ENCODE results near the gene PCNT. TPM values are rescaled to one million over a fixed set of nuclear protein-coding genes. Genes with fewer than 3 reads are reported as not detected.
A peak's percentile ranks its signal among the peaks of the same experiment; 100 is the strongest.

Gene PCNT
- total RNA-seq, 2 donors from 2014 or later: 52.8 to 63.4 TPM

DNA sequence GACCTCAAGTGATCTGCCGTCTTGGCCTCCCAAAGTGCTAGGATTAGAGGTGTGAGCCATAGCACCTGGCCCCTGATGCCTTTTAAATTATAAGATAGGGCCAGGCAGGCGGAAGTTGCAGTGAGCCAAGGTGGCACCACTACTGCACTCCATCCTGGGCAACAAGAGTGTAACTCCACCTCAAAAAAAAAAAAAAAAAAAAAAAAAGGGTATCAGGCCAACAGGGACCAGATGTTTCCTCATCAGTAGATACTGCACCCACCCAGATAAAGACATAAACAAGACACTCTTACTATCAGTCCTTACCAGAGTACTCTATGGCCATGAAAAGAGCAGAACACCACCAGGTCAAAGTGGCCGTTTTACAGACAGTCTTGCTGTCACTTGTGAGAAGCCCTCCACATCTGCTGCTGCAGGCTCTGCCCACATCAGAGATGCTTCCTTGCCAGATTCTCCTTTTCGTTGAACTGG lies 3.6 kb upstream of the PCNT start:
- peaks cover 24 to 25% of the 10 kb centered on the region in 2 donors for H3K36me3 Mint-ChIP-seq
- ATAC-seq: no peak
- H3K27ac Mint-ChIP-seq: no peak overlapping the region

DNA sequence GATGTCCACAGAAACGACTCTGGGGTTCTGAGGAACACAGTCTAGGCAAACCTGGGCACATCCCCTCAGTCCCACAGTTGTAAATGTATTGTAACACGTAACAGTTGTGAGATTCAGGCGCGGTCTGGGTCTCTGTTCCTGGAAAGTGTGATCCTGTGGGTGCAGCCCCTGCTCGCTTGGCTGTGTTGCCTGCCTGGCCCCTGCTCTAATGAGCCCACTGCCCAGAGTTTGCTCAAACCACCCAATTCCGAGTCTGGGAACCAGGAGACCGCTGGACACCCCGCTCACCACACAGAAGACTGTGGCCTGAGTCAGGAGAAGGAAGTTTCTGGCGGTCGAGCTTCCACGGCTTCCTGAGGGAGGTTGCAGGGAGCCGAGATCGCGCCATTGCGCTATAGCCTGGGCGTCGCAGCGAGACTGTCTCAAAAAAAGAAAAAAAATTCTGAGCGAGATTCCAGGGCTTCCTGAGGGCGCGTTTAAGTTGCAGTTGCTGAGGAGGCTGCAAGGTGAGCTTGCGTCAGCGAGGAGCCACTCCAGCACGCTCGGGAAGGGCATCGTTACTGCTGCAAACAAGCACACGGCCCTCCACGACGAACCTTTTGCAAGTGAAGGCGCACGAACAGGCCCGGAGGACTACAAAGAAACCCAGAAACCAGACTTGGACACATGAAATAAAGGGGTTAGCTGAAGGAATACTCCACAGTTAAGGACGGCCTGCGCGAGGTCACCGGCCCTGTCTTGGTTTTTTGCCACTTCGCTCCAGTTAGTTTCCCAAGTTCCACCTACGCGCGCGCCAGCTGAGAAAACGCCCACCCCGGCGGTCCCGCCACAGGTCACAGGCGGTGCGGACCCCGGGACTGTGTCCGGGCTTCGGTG lies 1.4 kb upstream of the PCNT start:
- peaks cover 34 to 36% of the 10 kb centered on the region in 2 donors for H3K36me3 Mint-ChIP-seq
- peak; percentile 34 to 62 for DNase-seq (ENCODE audit: low spot score in 2 of 2)
- H3K27ac Mint-ChIP-seq: peak overlapping the region; percentile 96 to 97
- H3K9me3 Mint-ChIP-seq: no peaks in the 10 kb centered on the region
- no peak for ATAC-seq

More for the DNA sequence above, 3.6 kb upstream of the PCNT start:
- no peaks in the 10 kb centered on the region for H3K9me3 Mint-ChIP-seq
- DNase-seq (ENCODE audit: low spot score in 2 of 2): no peak

DNA sequence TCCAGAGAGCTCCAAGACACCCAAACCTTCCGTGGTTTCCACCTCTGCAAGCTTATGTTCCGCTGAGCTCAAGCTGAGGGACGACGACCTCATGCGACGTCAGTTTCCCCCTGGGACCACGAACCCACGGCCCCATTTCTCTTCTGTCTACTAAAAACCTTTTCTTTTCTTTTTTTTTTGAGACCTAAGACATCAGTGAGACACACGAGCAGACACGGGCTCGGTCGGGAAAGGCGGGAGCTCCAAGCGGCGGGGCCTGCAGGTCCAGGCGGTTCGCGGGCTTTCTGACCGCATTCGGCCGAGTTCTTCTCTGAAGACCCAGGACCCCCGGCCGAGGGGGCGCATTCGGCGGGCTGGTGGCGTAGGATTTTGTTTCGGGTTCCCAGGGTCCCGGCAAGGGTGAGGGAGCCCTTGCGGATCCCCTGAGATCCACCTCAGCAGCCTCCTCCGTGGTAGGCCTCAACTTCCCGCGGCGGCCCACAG lies 688 bp upstream of the PCNT start:
- ATAC-seq: no peak
- DNase-seq (ENCODE audit: low spot score in 2 of 2): no peak
- H3K9me3 Mint-ChIP-seq: no peaks in the 10 kb centered on the region

DNA sequence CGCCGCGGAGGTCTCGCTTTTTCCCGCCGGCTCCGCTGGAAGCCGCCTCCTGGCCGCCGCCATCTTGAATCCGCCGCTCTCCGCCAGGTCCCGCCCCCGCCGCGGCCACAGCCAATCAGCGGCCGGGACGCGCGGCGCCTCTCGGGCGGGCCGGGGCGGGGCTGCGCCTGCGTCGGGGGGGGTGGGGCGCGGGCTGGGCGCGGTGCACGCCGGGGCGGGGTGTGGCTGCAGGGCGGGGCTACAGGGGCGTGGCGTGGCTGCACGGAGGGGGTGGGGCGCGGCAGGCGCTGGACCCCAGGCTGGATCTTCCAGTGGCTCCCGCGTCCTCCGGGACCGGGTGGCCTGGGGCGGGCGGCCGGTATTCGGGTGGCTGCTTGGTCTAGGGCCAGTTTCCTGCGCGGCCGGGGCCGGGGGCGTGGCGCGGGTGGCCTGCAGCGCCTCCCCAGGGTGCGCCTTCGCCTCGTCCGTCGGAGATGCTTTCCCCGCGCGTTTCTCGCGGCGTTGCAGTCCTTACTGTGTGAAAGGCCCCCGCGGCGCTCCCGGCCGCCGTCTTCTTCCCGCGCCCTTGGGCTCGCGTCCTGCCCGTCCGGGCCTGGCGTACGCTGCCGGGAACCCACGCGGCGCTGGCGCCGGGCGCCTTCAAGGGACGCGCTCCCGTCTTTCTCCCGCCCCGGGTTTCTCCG lies 575 bp downstream of the PCNT start:
- Mint-ChIP-seq H3K27ac (peak overlapping the region in 1 of 2 donors; percentile 96), H3K9me3 (no peaks in the 10 kb centered on the region), H3K36me3 (peaks cover 35 to 37% of the 10 kb centered on the region in 2 donors)
- peak; percentile 89 to 90 for DNase-seq (ENCODE audit: low spot score in 2 of 2)
- peak; percentile 75 to 81 for ATAC-seq

More for the DNA sequence above, 688 bp upstream of the PCNT start:
- Mint-ChIP-seq H3K27ac (peak overlapping the region; percentile 96 to 97), H3K36me3 (peaks cover 35 to 37% of the 10 kb centered on the region in 2 donors)

DNA sequence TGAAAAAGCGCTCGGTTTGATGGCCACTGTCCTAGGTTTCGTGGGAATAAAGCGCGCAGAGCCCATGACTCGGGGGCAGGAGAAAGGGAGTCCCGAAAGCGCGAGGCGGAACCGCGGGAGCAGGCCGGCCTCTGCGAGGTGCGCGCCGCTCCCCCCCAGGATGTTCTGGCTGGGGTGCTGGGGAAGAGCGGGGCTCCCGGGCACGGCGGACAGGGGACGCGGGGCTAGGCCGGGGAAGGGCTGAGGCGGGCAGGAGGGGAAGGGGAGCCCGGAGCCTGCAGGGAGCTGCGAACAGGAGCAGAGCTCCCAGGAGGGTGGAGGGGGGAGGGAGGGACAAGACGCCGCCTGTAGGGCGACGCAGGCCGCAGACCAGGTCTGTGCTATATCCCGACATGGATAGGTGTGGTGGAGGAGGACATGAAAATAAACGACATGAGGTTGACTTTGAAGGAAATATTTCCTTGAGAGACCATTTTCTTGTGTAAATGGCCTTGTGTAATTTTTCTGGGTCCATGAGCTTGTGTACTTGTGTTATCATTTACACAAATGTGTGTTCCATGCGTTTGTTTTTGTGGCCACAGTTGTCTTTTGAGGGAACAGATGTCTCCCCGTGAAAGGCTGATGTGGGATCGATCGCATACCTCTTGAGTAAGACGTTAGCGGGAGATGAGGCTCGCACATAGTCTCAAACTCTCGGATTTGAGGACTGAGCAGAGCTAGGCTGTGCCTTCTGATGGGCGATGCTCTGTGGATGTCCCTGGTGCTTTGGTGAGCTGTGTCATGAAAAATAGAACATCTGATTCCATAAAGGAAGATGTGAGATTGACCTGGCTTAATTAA lies 1.3 kb downstream of the PCNT start:
- H3K36me3 Mint-ChIP-seq: peaks cover 35 to 37% of the 10 kb centered on the region in 2 donors
- DNase-seq (ENCODE audit: low spot score in 2 of 2) (peak; percentile 53 to 73), ATAC-seq (no peak)
- peak overlapping the region; percentile 16 to 89 for H3K27ac Mint-ChIP-seq
- H3K9me3 Mint-ChIP-seq: no peaks in the 10 kb centered on the region

DNA sequence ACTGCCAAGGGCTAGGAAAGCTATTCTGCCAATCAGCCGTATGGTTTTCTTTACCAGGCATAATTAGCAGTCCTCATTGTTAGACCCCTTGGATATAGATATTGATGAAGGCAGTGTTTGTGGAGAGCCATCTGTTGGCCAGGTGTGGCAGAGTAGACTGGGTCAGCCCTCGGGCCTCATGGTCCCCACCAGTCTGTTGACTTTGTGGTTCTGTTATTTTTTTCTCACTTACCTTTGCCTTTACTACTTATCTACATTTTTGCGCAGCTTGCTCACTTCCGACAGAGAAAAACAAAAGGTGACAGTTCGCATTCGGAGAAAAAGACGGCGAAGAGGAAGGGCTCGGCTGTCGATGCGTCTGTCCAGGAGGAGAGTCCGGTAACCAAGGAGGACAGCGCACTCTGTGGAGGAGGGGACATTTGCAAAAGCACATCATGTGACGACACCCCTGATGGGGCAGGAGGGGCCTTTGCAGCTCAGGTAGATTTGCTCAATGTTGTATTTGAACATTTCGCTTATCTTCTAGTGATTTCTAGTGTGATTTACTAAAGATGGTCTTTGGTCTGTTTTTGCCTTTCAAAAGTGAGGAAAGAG lies 2.3 kb downstream of the PCNT start:
- DNase-seq (ENCODE audit: low spot score in 2 of 2): no peak
- ATAC-seq: no peak
- H3K36me3 Mint-ChIP-seq: peaks cover 33 to 35% of the 10 kb centered on the region in 2 donors
- no peaks in the 10 kb centered on the region for H3K9me3 Mint-ChIP-seq
- H3K27ac Mint-ChIP-seq: peak overlapping the region in 1 of 2 donors; percentile 20

DNA sequence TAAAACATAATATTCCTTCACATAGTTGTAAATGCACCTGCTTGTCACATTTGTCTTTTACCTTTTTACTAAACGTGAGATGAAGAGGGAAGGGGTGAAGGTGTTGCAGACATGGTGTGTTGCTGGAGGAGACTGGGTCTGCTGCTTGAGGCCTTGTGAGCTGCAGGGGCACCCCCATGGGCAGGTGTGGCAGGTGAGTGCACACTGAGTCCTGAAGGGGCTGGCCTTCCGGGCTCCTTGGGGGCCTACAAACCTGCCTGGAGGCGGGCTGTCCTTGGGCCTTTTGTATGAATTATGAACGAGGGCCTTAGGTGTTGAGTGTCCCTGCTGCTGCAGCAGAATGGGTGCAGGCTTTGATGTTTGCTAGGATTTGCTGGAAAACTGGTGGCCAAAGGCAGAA lies 3.8 kb downstream of the PCNT start:
- ATAC-seq (no peak), DNase-seq (ENCODE audit: low spot score in 2 of 2) (no peak)
- peaks cover 18 to 20% of the 10 kb centered on the region in 2 donors for H3K36me3 Mint-ChIP-seq
- H3K9me3 Mint-ChIP-seq: no peaks in the 10 kb centered on the region
- no peak overlapping the region for H3K27ac Mint-ChIP-seq

DNA sequence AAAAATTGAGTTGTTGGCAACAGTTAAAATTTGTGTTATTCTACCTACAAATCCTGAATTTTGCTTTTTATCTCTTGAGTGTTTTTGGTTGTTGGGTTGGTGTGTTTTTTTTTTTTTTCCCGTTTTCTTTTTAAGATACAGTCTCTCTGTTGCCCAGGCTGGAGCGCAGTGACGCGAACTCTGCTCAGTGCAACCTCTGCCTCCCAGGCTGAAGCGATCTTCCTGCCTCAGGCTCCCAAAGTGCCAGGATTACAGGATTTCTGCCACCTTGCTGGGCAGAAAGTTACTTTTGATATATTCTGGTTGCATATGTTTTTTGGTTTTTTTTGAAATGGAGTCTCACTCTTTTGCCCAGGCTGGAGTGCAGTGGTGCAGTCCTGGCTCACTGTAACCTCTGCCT lies 4.2 kb downstream of the PCNT start:
- no peak for ATAC-seq
- peaks cover 14 to 16% of the 10 kb centered on the region in 2 donors for H3K36me3 Mint-ChIP-seq
- no peak overlapping the region for H3K27ac Mint-ChIP-seq
- DNase-seq (ENCODE audit: low spot score in 2 of 2): no peak
- H3K9me3 Mint-ChIP-seq: no peaks in the 10 kb centered on the region

DNA sequence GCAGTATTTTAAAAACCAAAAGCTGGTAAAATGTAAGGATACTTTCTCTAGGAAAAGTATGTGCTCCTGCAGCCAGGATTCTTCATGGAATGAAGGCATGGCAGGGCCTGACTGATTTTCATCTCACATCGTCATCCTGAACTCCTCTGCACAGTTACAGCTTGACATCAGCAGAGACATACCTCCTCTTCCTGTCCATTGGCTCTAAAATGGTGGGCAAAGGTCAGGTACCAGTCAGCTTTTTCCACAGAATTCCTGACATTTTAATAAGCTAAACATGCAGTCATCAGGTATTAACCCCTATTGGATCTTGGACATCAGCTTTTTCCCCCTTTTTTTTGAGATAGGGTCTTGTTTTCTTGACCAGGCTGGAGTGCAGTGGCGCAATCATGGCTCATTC lies 5.8 kb downstream of the PCNT start:
- H3K9me3 Mint-ChIP-seq: no peaks in the 10 kb centered on the region
- H3K36me3 Mint-ChIP-seq: peaks cover 10 to 13% of the 10 kb centered on the region in 2 donors
- DNase-seq (ENCODE audit: low spot score in 2 of 2) (no peak), ATAC-seq (no peak)
- H3K27ac Mint-ChIP-seq: no peak overlapping the region

DNA sequence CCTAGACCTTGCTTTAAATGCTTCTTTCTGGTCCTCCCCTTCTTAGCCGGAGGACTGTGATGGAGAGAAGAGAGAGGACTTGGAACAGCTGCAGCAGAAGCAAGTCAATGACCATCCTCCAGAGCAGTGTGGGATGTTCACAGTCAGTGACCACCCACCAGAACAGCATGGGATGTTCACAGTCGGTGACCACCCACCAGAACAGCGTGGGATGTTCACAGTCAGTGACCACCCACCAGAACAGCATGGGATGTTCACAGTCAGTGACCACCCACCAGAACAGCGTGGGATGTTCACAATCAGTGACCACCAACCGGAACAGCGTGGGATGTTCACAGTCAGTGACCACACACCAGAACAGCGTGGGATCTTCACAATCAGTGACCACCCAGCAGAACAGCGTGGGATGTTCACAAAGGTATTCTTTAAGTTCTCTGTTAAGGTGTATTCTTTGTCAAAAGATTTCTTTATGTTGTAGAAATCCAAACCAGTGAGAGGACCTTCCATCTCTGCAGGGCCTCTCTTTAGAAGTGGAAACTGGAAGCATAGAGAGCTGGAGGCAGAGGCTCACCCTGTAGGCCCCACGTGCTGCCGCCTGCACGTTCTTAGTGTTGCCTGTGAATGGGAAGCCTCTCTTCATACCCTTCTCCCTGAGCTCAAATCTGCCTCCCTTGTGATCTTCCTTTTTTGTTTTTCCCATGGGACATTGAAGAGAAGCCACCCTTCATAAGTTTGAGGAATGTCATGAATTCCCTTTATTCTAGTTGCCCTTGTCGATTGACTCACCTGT lies 10.6 kb downstream of the PCNT start:
- ATAC-seq (no peak), DNase-seq (ENCODE audit: low spot score in 2 of 2) (no peak)
- no peaks in the 10 kb centered on the region for H3K9me3 Mint-ChIP-seq
- no peak overlapping the region for H3K27ac Mint-ChIP-seq
- H3K36me3 Mint-ChIP-seq: peaks cover 8 to 17% of the 10 kb centered on the region in 2 donors

DNA sequence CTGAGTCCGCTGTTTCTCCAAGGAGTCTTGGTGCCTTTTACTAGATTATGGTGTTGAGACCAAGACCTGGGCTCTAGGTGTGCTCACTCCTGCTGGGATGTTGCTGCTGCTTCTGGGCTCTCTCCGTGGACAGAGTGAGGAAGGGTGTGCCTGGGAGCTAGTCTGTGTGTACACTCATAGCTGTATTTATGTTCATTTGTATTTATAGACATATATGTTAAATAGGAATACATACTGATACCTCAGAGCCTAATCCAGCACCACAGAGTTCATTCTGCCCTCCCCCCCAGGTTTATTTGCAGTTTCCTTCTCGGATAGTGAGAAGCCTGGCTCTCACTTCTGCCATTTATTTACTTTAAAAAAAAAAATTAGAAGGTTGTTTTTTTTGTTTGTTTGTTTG lies 12.6 kb downstream of the PCNT start:
- DNase-seq (ENCODE audit: low spot score in 2 of 2) (no peak), ATAC-seq (no peak)
- Mint-ChIP-seq H3K36me3 (peaks cover 13 to 28% of the 10 kb centered on the region in 2 donors), H3K27ac (no peak overlapping the region), H3K9me3 (no peaks in the 10 kb centered on the region)

DNA sequence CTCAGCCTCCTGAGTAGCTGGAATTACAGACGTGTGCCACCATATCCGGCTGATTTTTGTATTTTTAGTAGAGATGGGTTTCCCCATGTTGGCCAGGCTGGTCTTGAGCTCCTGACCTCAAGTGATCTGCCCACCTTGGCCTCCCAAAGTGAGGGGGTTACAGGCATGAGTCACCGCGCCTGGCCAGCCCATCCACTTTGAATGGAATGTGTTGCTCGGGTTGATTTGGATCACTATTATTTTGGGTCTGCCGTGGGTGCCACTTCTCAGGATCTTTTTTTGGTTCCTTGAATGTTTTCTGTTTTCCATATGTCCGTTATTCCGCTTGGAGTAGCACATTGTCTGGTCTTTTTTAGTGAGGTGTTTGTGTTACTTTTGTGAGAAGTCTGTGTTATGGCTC lies 17.0 kb downstream of the PCNT start:
- no peaks in the 10 kb centered on the region for H3K9me3 Mint-ChIP-seq
- H3K27ac Mint-ChIP-seq: no peak overlapping the region
- no peak for DNase-seq (ENCODE audit: low spot score in 2 of 2)
- H3K36me3 Mint-ChIP-seq: peaks cover 13 to 28% of the 10 kb centered on the region in 2 donors
- no peak for ATAC-seq

DNA sequence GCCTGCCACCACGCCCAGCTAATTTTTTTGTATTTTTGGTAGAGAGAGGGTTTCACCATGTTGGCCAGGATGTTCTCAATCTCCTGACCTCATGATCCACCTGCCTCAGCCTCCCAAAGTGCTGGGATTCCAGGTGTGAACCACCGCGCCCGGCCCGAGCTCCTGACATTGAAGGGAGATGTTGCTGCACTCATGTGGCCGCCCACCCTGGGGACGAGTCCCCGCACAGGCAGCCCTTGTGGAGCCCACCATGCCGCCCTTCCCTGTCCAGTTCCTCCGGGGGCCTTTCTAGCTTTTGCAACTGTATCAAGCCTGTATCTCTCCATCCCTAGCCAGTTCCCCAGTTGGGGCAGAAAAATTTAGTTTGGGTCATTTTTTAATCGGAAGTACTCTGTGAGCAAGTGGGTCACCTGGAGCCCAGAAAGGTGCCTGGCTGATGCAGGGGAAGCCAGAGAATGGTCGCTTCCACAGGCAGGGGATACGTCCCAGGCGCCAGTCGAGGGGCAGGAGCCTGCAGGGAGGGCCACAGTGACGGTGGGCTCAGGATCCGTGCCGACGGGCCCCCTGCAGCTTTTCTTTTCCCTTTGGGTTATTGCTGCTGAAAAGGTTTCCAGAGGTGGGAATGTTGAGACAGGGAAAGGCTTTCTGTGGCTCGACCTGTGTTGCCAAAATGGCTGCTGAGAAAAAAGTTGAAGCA lies 20.4 kb downstream of the PCNT start:
- Mint-ChIP-seq H3K36me3 (peaks cover 7 to 14% of the 10 kb centered on the region in 2 donors), H3K27ac (no peak overlapping the region), H3K9me3 (no peaks in the 10 kb centered on the region)
- no peak for ATAC-seq
- no peak for DNase-seq (ENCODE audit: low spot score in 2 of 2)

DNA sequence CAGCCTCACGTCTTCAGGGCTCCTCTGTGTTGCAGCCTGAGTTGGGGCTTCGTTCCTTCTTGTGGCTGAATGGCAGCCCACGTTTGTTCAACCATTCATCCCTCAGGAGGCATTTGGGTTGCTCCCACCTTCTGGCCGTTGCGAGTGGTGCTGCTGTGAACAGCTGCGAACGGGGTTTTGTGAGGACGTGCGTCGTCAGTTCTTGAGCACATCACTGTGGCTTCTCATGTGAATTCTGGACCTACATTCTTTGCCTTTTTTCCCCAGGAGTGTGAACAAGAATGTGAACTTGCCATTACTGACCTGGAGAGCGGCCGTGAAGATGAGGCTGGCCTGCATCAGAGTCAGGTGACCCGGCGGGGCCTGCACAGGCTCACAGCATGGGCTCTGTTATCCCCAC lies 21.9 kb downstream of the PCNT start:
- peaks cover 0 to 4% of the 10 kb centered on the region in 2 donors for H3K36me3 Mint-ChIP-seq
- no peak overlapping the region for H3K27ac Mint-ChIP-seq
- no peak for DNase-seq (ENCODE audit: low spot score in 2 of 2)
- no peaks in the 10 kb centered on the region for H3K9me3 Mint-ChIP-seq
- ATAC-seq: no peak
